HG03060 (cell line): ENCODE data around the gene SCAMP2.

Experiments used
- ATAC-seq: cut with Tn5 transposase; IDR thresholded peaks from one replicate; pipeline ENCODE4 v1.9.1; 2021; ENCODE audit warnings: low read depth, moderate number of reproducible peaks; ENCODE audit not compliant: unreplicated experiment

The SCAMP2 gene

DNA sequence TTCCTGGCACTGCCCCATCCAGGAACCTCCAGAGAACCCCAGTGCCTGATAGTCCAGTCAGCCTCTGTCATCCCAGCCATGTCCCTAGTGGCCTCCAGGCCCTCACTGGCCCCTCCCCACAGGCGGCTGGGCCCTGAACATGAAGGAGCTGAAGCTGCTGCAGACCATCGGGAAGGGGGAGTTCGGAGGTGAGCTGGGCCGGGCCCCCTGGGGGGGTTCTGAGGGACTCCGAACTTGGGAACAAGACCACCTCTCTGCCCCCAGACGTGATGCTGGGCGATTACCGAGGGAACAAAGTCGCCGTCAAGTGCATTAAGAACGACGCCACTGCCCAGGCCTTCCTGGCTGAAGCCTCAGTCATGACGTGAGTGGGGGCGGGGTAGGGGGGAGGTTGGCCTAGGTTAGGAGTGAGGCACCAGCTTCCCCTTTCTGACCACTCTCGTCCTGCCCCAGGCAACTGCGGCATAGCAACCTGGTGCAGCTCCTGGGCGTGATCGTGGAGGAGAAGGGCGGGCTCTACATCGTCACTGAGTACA is 72.5 kb downstream of the SCAMP2 start:
- no peak for ATAC-seq

GRCh38 chr15:74799856-74800558 is 73.2 kb downstream of the SCAMP2 start:
- ATAC-seq = no peak

- ATAC-seq = no peak
Measured at GRCh38 chr15:74799255-74799855, 73.8 kb downstream of the SCAMP2 start.

DNA sequence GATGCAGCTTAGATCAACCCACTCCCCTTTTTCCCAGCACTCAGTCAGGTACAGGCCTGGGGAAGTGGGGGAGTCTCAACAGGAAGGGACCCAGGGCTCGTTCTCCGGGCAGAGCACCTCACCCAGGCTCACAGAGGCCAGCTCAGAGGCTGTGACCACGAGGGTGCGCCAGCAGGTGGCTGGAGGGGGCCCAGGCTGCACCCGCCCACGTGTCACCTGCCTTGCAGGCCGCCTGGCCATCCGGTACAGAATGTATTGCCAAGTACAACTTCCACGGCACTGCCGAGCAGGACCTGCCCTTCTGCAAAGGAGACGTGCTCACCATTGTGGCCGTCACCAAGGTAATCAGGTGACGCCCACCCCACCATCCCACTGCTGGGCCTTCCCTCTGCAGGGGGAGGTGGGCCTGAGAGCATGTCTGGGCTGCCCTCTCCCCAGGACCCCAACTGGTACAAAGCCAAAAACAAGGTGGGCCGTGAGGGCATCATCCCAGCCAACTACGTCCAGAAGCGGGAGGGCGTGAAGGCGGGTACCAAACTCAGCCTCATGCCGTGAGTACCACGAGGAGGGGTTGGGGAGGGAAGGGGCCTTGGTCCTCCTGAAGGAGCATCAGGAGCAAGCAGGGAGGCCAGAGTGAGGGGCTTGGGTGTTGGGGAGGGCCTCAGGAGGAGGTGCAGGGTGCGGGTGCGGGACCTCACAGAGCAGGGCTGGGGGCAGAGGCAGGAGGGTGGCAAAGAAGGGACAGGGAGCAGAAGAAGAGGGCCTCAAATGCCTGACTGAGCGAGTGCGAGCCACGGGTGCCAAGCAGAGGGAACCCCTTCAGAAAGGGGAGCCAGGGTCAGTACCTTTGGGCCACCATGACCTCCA is 74.5 kb downstream of the SCAMP2 start:
- ATAC-seq = no peak

DNA sequence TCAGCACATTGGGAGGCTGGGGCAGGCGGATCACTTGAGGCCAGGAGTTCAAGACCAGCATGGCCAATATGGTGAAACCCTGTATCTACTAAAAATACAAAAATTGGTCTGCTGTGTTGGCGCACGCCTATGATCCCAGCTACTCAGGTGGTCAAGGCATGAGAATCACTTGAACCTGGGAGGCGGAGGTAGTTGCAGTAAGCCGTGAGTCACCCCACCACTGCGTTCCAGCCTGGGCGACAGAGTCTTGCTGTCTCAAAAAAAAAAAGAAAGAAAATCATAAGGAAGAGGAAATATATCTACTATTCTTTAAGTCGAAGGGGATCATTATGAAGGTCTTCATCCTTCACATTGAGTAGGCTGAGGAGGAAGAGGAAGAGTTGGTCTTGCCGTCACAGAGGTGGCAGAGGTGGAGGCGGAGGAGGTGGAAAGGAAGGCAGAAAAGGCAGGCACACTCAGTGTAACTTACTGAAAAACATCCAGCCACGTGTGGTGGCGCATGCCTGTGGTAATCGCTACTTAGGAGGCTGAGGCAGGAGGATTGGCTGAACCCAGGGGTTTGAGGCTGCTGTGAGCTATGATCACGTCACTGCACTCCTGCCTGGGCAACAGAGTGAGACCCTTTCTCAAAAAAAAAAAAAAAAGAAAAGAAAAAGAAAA is 77.1 kb downstream of the SCAMP2 start:
- no peak for ATAC-seq

GRCh38 chr15:74794970-74795349 is 78.2 kb downstream of the SCAMP2 start:
- no peak for ATAC-seq

GRCh38 chr15:74794248-74794969 is 78.8 kb downstream of the SCAMP2 start:
- no peak for ATAC-seq
